Measurements from ENCODE around the gene SCN4B. TPM values are rescaled to one million over a fixed set of nuclear protein-coding genes. Genes with fewer than 3 reads are reported as not detected.

SCN4B gene
- total RNA-seq, 2 donors from 2014 or later: 0.15 to 0.20 TPM

- DNase-seq: no peak
- no peak overlapping the region for H3K27ac ChIP-seq (ENCODE audit: low read depth, low read length)
- H3K4me3 Mint-ChIP-seq: no peak overlapping the region
- no peaks in the 10 kb centered on the region for H3K36me3 ChIP-seq (ENCODE audit: control insufficient read depth, insufficient read depth, low read length)
- H3K4me1 Mint-ChIP-seq: peaks cover 13% of the 10 kb centered on the region
- H3K9me3 Mint-ChIP-seq: no peaks in the 10 kb centered on the region
- H3K27me3 ChIP-seq (ENCODE audit: control insufficient read depth, insufficient read depth, low read length, poor library complexity, severe bottlenecking): no peaks in the 10 kb centered on the region
- peaks cover 6% of the 10 kb centered on the region for H3K27me3 Mint-ChIP-seq (ENCODE audit: insufficient read depth)
- no peak for TF ChIP-seq CTCF (conservative IDR thresholded peaks at IDR 0.05)
- no peak overlapping the region for H3K4me3 ChIP-seq (ENCODE audit: low read length)
- H3K9ac ChIP-seq (ENCODE audit: extremely low read depth, low read length, poor library complexity, severe bottlenecking): no peak overlapping the region
- WGBS, 2 experiments (ENCODE audit: insufficient coverage in 1 of 2, insufficient read length in 1 of 2): 77 to 78% methylated on average over 1 to 4 of the region's 4 CpGs
- H3K9me3 ChIP-seq (ENCODE audit: control insufficient read depth, low read length): no peaks in the 10 kb centered on the region
- no peaks in the 10 kb centered on the region for H3K36me3 Mint-ChIP-seq (ENCODE audit: low read depth)
- H3K27ac Mint-ChIP-seq: no peak overlapping the region
- H3K4me1 ChIP-seq (ENCODE audit: control insufficient read depth, insufficient read depth, low read length): no peaks in the 10 kb centered on the region
These were observed 46.8 kb downstream of the SCN4B start for GRCh38 chr11:118105657-118106305.

- no peaks in the 10 kb centered on the region for H3K36me3 ChIP-seq (ENCODE audit: control insufficient read depth, insufficient read depth, low read length)
- no peaks in the 10 kb centered on the region for H3K27me3 ChIP-seq (ENCODE audit: control insufficient read depth, insufficient read depth, low read length, poor library complexity, severe bottlenecking)
- no peaks in the 10 kb centered on the region for H3K9me3 ChIP-seq (ENCODE audit: control insufficient read depth, low read length)
- H3K9ac ChIP-seq (ENCODE audit: extremely low read depth, low read length, poor library complexity, severe bottlenecking): no peak overlapping the region
- Mint-ChIP-seq H3K27ac (no peak overlapping the region), H3K36me3 (ENCODE audit: low read depth) (no peaks in the 10 kb centered on the region), H3K4me1 (peaks cover 21% of the 10 kb centered on the region), H3K9me3 (no peaks in the 10 kb centered on the region), H3K27me3 (ENCODE audit: insufficient read depth) (peaks cover 3% of the 10 kb centered on the region), H3K4me3 (no peak overlapping the region)
- H3K27ac ChIP-seq (ENCODE audit: low read depth, low read length): no peak overlapping the region
- no peak for DNase-seq
- no peak for TF ChIP-seq CTCF (conservative IDR thresholded peaks at IDR 0.05)
- H3K4me1 ChIP-seq (ENCODE audit: control insufficient read depth, insufficient read depth, low read length): no peaks in the 10 kb centered on the region
- H3K4me3 ChIP-seq (ENCODE audit: low read length): no peak overlapping the region
- WGBS, 2 experiments (ENCODE audit: insufficient coverage in 1 of 2, insufficient read length in 1 of 2): 91 to 100% methylated on average over 1 to 6 of the region's 6 CpGs
These were observed 48.1 kb downstream of the SCN4B start for GRCh38 chr11:118104491-118104890.

GRCh38 chr11:118102721-118103261 lies 49.8 kb downstream of the SCN4B start:
- H3K36me3 ChIP-seq (ENCODE audit: control insufficient read depth, insufficient read depth, low read length): no peaks in the 10 kb centered on the region
- TF ChIP-seq CTCF (conservative IDR thresholded peaks at IDR 0.05): no peak
- H3K4me3 Mint-ChIP-seq: no peak overlapping the region
- H3K27me3 Mint-ChIP-seq (ENCODE audit: insufficient read depth): peaks cover 3% of the 10 kb centered on the region
- no peak overlapping the region for H3K27ac Mint-ChIP-seq
- peaks cover 2% of the 10 kb centered on the region for H3K4me1 ChIP-seq (ENCODE audit: control insufficient read depth, insufficient read depth, low read length)
- no peaks in the 10 kb centered on the region for H3K9me3 ChIP-seq (ENCODE audit: control insufficient read depth, low read length)
- no peak for DNase-seq
- no peaks in the 10 kb centered on the region for H3K27me3 ChIP-seq (ENCODE audit: control insufficient read depth, insufficient read depth, low read length, poor library complexity, severe bottlenecking)
- H3K9ac ChIP-seq (ENCODE audit: extremely low read depth, low read length, poor library complexity, severe bottlenecking): no peak overlapping the region
- WGBS, 2 experiments (ENCODE audit: insufficient coverage in 1 of 2, insufficient read length in 1 of 2): 87 to 98% methylated on average over 7 to 13 of the region's 13 CpGs
- peaks cover 30% of the 10 kb centered on the region for H3K4me1 Mint-ChIP-seq
- H3K9me3 Mint-ChIP-seq: no peaks in the 10 kb centered on the region
- no peaks in the 10 kb centered on the region for H3K36me3 Mint-ChIP-seq (ENCODE audit: low read depth)
- H3K4me3 ChIP-seq (ENCODE audit: low read length): no peak overlapping the region
- H3K27ac ChIP-seq (ENCODE audit: low read depth, low read length): no peak overlapping the region
